GM18909 (cell line): Measurements from ENCODE around the gene FAU.
A peak's percentile ranks its signal among the peaks of the same experiment; 100 is the strongest.

Experiments
- ATAC-seq: cut with Tn5 transposase; IDR thresholded peaks from one replicate; pipeline ENCODE4 v1.9.1; 2021; ENCODE audit warnings: mild to moderate bottlenecking; ENCODE audit not compliant: unreplicated experiment, poor library complexity

FAU gene

DNA sequence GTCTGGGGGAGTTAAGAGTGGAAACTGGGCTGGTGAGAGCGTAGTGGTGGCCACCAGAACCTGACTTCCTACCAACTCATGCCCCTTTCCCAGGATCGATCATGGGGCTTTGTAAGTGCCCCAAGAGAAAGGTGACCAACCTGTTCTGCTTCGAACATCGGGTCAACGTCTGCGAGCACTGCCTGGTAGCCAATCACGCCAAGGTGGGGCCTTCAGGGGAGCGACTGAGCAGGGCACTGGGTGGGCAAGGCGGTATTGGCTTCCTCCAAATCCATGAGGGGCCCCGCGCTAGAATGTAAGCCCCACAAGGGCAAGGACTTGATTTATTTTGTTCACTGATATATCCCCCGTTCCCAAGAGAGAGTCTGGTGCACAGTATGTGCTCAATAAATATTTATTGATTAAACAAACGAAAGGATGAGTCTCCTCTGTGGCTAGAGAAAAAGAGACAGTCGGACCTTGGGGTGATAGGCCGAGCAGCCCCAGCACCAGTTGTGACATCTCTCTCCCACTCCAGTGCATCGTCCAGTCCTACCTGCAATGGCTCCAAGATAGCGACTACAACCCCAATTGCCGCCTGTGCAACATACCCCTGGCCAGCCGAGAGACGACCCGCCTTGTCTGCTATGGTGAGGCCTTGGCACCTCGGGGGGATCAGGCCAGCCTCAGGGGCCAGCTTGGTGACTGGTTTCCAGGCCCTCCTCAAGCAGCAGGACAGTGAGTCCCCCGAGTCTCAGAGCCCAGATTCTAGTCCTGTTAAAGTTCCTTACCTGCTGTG, 37.1 kb downstream of the FAU start:
- no peak for ATAC-seq

DNA sequence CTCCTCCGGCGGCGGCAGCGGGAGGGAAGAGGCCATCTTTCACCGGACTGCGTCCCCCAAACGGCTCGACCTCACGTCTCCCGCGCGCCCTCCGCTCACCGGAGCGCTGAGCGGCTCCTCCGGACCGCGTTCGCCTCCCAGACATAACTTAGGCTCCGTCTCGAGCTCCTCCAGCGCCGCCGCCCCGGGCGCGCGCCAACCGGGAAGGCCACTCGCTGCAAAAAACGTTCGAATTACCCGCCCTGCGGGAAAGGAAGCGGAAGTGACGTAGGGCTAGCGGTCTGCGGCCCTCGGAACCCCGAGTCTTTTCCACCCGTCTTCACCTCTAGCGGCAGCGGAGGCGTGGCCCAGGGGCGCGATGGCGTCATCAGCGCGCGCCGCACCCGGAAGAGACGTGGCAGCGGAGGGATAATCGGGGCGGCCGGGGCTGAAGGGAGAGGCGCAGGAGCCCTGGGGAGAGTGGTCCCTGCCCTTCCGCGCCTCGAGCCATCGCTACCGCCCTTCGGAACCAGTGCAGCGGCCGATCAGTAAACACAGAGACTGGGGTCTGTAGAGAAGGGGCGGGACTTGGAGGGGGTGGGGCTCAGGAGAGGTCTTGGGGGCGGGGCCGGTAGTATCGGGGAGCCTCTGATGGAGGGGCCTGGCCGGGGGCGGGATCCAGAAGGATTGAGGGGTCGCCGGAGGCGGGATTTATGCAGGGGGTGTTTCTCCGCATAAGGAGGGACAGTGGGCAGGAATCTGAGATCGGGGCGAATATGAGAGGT, 37.9 kb downstream of the FAU start, which contains the start of the genes CDCA5 and ZFPL1:
TSS of gene CDCA5 (minus strand) at position 207 of the 764 bp plus-strand sequence. CDS start at position 145, 62 bp downstream.
TSS of gene ZFPL1 (plus strand) at position 389 of the 764 bp plus-strand sequence. CDS start 477 bp downstream, outside the sequence.
- peak; percentile 76 for ATAC-seq

DNA sequence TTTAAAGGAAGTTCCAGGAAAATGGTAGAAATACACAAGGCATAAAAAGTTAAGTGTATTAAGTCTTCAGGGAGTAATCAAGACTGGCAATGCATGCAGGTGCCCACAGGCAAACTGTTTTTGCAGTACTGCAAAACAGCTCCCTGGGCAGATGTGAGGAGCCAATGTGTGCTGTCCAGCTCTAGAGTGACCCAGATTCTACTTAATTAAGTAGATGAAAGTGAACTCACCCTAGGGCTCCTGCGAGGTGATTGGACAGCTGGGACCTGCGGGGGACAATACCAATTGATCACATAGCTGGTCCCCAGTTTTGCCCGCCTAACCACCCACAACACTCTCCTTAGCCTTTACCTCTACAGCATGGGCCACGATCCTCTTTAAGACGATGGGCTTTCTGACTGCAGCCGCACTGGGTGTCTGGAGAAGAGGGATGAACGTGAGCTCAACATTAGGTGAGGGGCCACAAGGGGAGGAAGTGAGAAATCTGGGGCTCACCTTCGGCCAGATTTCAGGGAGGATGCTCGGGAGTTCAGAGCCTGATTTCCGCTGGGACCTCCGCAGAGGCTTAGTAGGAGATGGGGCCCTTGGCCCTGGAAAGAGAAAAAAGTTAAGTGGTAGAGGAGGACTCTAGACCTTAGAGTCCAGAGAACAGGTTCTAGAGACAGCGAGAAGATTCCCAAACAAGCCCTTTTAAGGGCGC, 38.6 kb downstream of the FAU start:
- peak; percentile 14 for ATAC-seq

DNA sequence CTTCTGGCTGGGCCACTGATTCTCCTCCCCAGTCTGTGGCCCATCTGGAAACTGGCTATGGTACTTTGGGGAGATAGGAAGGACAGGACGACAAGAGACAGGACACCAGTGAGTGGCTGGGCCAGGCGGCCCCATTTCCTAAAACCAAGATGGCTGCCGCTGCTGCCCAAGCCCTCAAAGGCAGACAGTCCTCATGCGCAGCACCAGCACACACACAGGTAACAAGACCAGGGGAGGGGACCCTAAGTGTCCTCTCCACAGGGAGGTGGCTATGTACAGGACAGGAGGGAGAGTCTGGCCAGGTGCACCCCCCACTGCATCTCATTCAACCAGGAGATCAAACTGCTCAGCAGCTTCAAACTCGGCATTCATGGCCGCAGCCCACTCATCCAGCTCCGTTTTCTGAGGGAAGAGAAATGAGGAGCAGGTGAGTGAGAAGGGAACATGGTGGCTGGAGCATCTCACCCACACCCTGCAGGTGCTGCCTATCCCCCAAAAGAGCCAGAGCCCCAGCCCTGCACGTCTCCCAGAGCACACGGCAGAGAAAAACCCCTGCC, 43.1 kb downstream of the FAU start:
- no peak for ATAC-seq

DNA sequence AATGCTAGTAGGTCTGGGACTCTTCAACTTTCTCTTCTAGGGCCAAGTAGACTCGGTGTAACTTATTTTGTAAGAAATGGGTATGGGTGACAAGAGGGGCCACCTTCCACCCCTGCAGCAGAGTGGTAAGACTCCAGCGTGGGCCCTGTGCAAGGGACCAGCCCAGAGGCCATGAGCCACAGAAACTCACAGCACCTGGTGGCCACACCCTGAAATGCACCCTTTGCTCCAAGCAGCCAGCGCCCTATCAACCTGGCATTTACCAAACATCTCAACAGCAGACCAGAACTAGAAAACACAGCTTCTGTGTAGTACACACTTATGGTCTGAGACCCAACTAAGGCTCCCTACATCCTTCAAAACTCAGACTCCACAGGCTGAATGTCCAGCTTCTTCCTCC, 43.8 kb downstream of the FAU start:
- no peak for ATAC-seq

DNA sequence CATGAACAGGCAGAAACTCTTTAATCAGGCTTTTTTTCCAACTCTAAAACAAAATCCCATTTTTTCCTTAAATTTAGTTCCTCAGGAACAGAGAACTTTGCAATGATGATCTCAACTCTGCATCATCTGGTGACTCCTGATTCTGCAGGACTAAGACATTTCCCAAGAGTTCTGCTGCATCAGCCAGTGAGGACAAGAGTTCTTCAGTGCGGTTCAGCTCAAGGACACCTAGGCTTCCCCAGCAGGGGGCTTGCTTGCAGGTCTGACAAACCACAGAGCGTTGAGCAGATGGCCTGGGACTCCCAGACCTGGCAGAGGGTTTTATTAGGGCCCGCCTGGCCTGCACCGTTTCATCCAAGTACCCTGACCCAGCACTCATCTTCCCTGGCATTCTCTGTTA, 44.5 kb downstream of the FAU start:
- no peak for ATAC-seq

DNA sequence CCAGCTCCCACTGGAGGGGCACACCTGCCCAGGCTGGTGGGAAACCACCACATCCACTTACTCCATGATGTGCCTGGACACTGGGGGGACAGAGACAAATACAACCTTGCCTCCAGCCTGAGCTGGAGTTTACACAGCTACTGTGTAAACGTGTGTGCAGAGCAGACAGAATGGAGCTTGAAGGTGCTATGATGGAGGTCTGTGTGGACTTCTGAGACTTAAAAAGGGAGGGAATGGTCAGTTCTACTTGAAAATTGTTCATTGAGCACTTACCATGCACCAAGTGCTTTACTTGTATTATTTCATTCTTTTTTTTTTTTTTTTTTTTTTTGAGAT, 49.3 kb downstream of the FAU start:
- ATAC-seq: no peak

DNA sequence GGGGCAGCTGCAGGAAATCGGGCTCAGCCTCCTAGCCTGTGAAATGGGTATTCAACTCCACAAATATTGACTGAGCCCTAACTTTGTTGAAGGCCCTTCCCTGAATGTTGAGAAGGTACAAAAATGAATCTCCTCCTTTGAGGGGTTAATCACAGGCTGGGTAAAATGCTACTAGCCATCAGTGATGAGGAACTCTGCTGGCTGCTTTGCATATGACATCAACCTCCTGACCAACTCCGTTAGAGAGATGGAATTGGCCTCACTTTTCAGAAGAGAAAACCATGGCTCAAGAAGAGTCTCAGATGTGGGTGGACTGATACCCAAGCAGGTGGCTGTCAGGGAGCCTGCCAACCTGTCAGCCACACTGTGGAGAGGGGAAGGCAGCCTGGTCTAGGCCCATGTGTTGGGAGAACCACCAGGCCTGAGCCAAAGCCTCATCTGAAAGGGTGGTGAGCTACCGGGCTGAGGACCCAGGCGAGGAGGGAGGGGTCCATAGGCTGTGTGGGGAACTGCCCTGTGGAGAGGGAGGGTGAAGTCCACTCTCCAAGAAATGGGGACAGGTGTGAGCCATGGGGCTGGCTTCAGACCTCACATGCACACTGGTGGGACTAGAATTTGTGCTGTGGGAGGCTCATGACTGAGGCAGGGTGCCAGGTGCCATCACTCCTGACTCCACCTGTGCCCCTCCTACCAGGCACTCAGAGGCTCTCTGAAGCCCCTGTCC, 49.9 kb downstream of the FAU start:
- ATAC-seq: no peak
